ENCODE data around the gene TUBB8B.
"Not testable (repeated sequence)": the region's sequence is repeated elsewhere in the genome, so short reads cannot be mapped to it uniquely, and the experiment has no call there.

Gene TUBB8B

GRCh38 chr18:49176-49665, at the start of gene TUBB8B:
Gene TUBB8B (minus strand): TSS chr18:49615. CDS start chr18:49557, 58 bp downstream.
- DNase-seq, result not testable (repeated sequence)

GRCh38 chr18:97252-97914, 48.0 kb upstream of the TUBB8B start:
- not testable (repeated sequence) for DNase-seq

GRCh38 chr18:96767-97131, 47.3 kb upstream of the TUBB8B start:
- not testable (repeated sequence) for DNase-seq

- DNase-seq, result not testable (repeated sequence)
Observed at GRCh38 chr18:96101-96766, 46.8 kb upstream of the TUBB8B start.

GRCh38 chr18:95580-95979, 46.2 kb upstream of the TUBB8B start:
- DNase-seq, result not testable (repeated sequence)

GRCh38 chr18:93897-94408, 44.5 kb upstream of the TUBB8B start:
- not testable (repeated sequence) for DNase-seq

- not testable (repeated sequence) for DNase-seq
Observed at GRCh38 chr18:91561-91960, 42.1 kb upstream of the TUBB8B start.

- DNase-seq, result not testable (repeated sequence)
Observed at GRCh38 chr18:90396-91193, 41.2 kb upstream of the TUBB8B start.

GRCh38 chr18:89124-89523, 39.7 kb upstream of the TUBB8B start:
- not testable (repeated sequence) for DNase-seq

- DNase-seq, result not testable (repeated sequence)
Observed at GRCh38 chr18:84801-85200, 35.4 kb upstream of the TUBB8B start.

GRCh38 chr18:82626-83209, 33.3 kb upstream of the TUBB8B start:
- not testable (repeated sequence) for DNase-seq

GRCh38 chr18:80881-81280, 31.5 kb upstream of the TUBB8B start:
- not testable (repeated sequence) for DNase-seq

GRCh38 chr18:80202-80601, 30.8 kb upstream of the TUBB8B start:
- not testable (repeated sequence) for DNase-seq

- DNase-seq, result not testable (repeated sequence)
Observed at GRCh38 chr18:75525-76160, 26.2 kb upstream of the TUBB8B start.

GRCh38 chr18:73181-73777, 23.9 kb upstream of the TUBB8B start:
- DNase-seq, result not testable (repeated sequence)

GRCh38 chr18:67701-68100, 18.3 kb upstream of the TUBB8B start:
- not testable (repeated sequence) for DNase-seq

GRCh38 chr18:64279-64678, 14.9 kb upstream of the TUBB8B start:
- not testable (repeated sequence) for DNase-seq

GRCh38 chr18:63656-64055, 14.2 kb upstream of the TUBB8B start:
- not testable (repeated sequence) for DNase-seq

GRCh38 chr18:54388-54787, 5.0 kb upstream of the TUBB8B start:
- DNase-seq, result not testable (repeated sequence)

GRCh38 chr18:48696-49095, 719 bp downstream of the TUBB8B start:
- DNase-seq, result not testable (repeated sequence)

GRCh38 chr18:13177-13576, 36.2 kb downstream of the TUBB8B start:
- DNase-seq, result not testable (repeated sequence)

- not testable (repeated sequence) for DNase-seq
Observed at GRCh38 chr18:12773-13172, 36.6 kb downstream of the TUBB8B start.

Measured in EL (cell line).